Sciatic nerve (tissue), 2 donors: ENCODE measurements around the gene MIGA1. TPM values are rescaled to one million over a fixed set of nuclear protein-coding genes. Genes with fewer than 3 reads are reported as not detected.
"Not testable (repeated sequence)": the region's sequence is repeated elsewhere in the genome, so short reads cannot be mapped to it uniquely, and the experiment has no call there.

Experiments
- ATAC-seq: fragments of 200-7000 bp; cut with Tn5 transposase; one replicate; pipeline ENCODE4 v1.9.1; 2020; ENCODE audit warnings: mild to moderate bottlenecking, moderate library complexity
- DNase-seq: peaks from one replicate; pipeline ENCODE4 v3.0.0-alpha.2; 2020; ENCODE audit warnings: low spot score
- intact Hi-C: fragments of 100-400 bp; cut with DNase I; formaldehyde crosslinking; loops from one replicate; pipeline ENCODE4 v1.14.2; 2022
- total RNA-seq: library from RNA; stranded (reverse); fragmentation: NEBNext Ultra II Directional; extraction: Animal tissue kit (Norgen Biotek cat#: 25700); gene quantifications from one replicate; pipeline ENCODE4 v1.2.1, GENCODE V29; 2021
- donor health status: DM: no; HTN: no; CAD: no.
- donor health status: DM: no; HTN: no; CAD: no.

The MIGA1 gene
- total RNA-seq, 1 donor from 2014 or later, result 29.4 TPM

DNA sequence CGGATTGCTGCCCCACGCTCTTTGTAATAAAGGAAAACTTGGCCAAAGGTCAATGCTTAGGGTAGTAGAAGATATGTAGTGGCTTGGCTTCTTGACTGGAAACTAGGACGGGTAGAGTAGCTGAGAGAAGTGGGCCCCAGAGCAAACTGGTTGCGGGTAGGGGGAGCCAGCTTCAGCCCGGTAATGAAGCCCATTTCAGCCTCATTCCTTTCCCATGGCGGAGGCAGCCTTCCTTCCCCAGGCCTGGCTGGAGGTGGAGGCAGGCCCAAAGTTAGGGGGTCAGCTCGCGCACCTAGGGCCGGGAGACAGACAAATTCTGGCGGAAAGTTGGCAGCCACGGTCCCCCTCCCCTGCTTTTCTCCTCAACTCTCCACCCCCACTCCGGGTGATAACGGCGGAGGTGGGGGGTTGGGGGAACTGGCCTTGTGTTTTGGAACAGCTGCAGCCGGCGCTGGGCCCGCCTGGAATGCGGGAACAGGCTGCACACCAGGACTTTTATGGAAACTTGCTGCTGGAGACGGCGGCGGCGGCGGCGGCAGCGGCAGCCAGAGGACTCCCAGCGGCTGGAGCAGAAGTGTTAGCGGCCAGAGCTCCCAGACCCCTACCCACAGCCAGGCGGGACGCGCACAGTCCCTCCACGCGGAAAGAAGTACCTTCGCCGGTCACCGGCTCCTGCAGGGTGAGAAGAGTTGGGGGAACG is 108.8 kb downstream of the MIGA1 start, which contains the start of gene NEXN:
TSS of gene NEXN (plus strand) at position 544 of the 700 bp plus-strand sequence. CDS start 27,483 bp downstream, outside the sequence.
- intact Hi-C loops, result no loop called here

DNA sequence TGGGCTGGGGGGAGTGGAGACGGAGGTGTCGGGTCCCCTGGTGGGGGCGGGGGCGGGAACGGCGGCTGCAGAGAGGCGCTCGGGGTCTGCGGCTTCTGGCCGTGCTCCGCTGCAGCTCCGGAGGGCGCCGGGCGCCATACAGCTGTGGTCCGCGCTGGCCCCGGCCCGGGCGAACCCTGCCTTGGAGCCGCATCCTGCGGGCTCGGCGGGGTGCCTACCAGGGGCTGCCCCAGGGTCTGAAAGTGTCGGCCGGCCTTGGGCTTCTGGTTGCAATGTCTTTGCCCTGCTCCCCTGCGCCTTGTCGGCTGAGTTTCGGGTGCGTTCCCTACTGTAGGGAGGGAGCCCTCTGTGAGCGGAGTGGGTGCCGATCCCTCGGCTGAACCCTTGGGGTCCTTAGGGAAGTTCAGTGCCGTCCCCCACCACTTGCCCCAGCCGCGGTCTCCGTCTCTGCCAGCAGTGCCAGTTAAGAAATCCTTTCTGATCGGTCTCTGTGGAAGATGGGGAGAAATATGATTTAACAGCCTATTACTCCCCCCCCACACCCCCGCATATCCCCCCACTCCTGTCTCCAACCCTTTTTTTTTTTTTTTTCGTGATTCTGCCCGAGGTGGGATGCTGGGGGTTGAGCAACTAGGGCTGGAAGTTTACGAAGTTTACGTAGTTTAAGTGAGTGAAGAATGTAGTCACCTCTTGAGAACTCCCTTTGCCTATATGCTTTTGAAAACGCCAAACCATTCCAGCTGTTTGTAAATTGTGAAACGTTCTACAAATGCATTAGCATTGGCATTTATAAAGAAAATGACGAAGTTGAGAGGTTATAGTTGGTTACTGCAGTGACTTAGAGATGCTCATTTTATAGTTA is 109.6 kb downstream of the MIGA1 start:
- intact Hi-C loops, result no loop called here
- peak; percentile 64 for DNase-seq

More for the DNA sequence above, 108.8 kb downstream of the MIGA1 start, which contains the start of gene NEXN:
- DNase-seq, result peak; percentile 81
- ATAC-seq, result peak; percentile 89

DNA sequence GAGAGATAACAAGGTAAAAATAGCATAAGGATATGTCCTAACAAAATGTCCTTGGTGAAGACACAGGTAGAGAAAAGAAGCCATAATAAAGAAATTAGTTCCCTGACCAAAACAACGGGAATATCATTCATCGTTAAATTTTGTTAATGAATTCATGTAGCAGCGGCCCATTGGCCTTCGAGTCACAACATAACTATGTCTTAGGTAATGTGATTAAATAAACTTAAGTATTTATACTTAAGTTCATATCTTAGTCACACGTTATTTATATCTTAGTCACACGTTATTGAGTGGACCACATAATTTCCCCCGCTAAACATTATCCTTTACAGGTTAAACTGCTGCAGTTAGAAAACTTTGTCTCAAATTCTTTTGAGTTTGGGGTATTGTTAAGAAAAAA is 110.2 kb downstream of the MIGA1 start:
- ATAC-seq (no peak), DNase-seq (no peak)

More for the DNA sequence above, 109.6 kb downstream of the MIGA1 start:
- ATAC-seq, result peak; percentile 73

DNA sequence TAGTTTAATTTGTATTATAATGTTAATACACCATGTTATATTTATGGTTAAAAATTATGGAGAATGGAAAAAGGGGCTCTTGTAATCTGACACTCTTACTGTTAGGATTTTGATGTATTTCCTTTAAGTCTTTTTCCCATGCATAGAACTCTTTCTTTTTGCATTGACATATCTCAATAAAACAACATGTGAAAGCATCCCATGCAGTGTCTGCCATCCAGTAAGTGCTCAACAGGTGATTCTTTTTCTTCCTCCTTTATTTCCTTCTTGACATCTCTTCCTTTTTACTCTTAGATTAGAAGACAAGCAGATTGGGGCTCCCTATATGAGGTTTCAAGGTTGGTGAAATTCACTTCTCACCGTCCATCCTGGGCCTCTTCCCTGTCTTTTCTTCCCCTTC is 111.8 kb downstream of the MIGA1 start:
- DNase-seq, result no peak
- intact Hi-C loops, result no loop called here
- ATAC-seq, result no peak

More for the DNA sequence above, 110.2 kb downstream of the MIGA1 start:
- intact Hi-C loops, result no loop called here

- DNase-seq (no peak), ATAC-seq (no peak)
- intact Hi-C loops, result no loop called here
Measured at GRCh38 chr1:77899647-77900320, 120.3 kb downstream of the MIGA1 start.

- intact Hi-C loops, result no loop called here
- ATAC-seq (peak; percentile 83), DNase-seq (no peak)
Measured at GRCh38 chr1:77900687-77901293, 121.3 kb downstream of the MIGA1 start.

DNA sequence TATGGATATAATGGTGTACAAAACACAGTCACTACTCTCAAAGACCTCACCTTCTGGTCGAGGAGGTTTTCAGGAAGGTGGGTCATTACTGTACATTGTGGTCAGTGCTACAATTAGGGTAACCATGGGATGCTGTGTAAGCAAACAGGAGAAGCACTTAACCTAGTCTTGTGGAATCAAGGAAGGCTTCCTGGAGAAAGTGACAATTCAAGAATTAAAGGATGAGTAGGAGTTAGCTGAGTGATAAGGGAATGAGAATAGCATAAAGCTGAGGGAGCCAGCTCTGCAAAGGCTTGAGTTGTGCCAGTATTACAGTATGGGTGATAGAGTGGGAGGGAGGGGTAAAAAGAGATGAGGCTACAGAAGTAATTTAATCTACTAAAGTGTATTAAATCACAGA is 126.2 kb downstream of the MIGA1 start:
- intact Hi-C loops, result no loop called here
- ATAC-seq (no peak), DNase-seq (no peak)

- ATAC-seq (no peak), DNase-seq (no peak)
- intact Hi-C loops, result no loop called here
Measured at GRCh38 chr1:77906019-77906545, 126.6 kb downstream of the MIGA1 start.

DNA sequence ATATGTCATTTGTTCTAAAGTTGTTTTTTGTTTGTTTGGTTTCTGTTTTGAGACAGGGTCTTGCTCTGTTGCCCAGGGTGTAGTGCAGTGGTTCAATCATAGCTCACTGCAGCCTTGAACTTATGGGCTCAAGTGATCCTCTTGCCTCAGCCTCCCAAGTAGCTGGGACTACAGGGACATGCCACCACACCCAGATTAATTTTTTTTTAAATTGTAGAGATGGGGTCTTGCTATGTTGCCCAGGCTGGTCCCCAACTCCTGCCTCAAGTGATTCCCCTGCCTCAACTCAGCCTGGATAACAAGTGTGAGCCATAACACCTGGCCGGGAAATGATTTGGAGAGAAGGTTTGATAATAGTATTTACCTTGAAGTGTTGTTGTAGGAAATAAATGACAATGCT is 127.2 kb downstream of the MIGA1 start:
- ATAC-seq, result no peak
- no peak for DNase-seq

GRCh38 chr1:77910116-77910515 is 130.7 kb downstream of the MIGA1 start:
- DNase-seq (no peak), ATAC-seq (no peak)
- intact Hi-C loops, result no loop called here

More for the DNA sequence above, 127.2 kb downstream of the MIGA1 start:
- intact Hi-C loops, result no loop called here

DNA sequence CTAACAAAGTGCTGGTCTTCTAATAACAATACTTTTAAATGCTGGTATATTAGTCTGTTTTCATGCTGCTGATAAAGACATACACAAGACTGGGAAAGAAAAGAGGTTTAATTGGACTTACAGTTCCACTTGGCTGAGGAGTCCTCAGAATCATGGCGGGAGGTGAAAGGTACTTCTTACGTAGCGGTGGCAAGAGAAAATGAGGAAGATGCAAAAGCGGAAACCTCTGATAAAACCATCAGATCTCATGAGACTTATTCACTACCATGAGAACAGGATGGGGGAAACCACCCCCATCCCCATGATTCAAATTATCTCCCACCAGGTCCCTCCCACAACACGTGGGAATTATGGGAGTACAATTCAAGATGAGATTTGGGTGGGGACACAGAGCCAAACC is 139.5 kb downstream of the MIGA1 start:
- intact Hi-C loops, ATAC-seq, DNase-seq: not testable (repeated sequence)

GRCh38 chr1:77925518-77925917 is 146.1 kb downstream of the MIGA1 start:
- no peak for DNase-seq
- intact Hi-C loops, result no loop called here
- ATAC-seq, result no peak

- DNase-seq (no peak), ATAC-seq (no peak)
- intact Hi-C loops, result no loop called here
Measured at GRCh38 chr1:77925956-77926355, 146.5 kb downstream of the MIGA1 start.

- ATAC-seq, result no peak
- DNase-seq, result no peak
- intact Hi-C loops, result no loop called here
Measured at GRCh38 chr1:77926561-77927357, 147.3 kb downstream of the MIGA1 start.

GRCh38 chr1:77927414-77927813 is 148.0 kb downstream of the MIGA1 start:
- DNase-seq (no peak), ATAC-seq (no peak)
- intact Hi-C loops, result no loop called here
